ENCODE measurements around the gene FEN1.
A peak's percentile ranks its signal among the peaks of the same experiment; 100 is the strongest.

FEN1 gene, protein sequence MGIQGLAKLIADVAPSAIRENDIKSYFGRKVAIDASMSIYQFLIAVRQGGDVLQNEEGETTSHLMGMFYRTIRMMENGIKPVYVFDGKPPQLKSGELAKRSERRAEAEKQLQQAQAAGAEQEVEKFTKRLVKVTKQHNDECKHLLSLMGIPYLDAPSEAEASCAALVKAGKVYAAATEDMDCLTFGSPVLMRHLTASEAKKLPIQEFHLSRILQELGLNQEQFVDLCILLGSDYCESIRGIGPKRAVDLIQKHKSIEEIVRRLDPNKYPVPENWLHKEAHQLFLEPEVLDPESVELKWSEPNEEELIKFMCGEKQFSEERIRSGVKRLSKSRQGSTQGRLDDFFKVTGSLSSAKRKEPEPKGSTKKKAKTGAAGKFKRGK

DNA sequence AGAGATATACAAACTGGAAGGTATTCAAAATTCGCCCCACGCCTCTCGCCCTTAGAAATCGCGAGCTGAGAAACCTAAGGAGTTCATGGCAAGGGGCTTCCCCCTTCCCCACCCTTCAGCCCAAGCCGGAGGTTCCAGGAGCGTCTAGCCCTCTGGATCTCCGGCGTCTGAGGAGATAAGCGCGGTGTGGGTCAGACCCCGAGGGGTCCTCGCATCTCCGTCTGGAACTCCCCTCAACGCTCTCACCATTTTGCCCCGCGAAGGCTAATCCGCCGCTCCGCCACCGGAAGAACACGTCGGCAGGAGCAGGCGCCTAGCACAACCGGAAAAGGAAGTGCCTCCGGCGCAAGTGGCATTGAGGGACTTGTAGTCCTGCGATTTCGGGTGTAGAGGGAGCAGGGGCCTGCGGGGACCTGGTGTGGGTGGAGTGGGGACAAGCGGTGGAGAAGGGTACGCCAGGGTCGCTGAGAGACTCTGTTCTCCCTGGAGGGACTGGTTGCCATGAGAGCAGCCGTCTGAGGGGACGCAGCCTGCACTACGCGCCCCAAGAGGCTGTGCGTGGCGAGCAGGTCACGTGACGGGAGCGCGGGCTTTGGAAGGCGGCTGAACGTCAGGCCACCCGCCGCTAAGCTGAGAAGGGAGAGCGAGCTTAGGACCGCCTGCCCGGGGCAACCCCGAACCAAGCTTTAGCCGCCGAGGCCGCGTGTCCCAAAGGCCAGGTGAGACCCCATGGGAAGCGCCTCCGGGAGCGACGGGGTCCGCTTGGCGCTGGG lies at the start of gene FEN1, which contains the start of gene TMEM258:
FEN1 (plus strand) TSS at position 602 of the 773 bp plus-strand sequence. CDS start 2,451 bp downstream, outside the sequence.
TMEM258 (minus strand) TSS at position 290 of the 773 bp plus-strand sequence; CDS start at position 249, 41 bp downstream.
- DNase-seq: peak; percentile 77 to 79

DNA sequence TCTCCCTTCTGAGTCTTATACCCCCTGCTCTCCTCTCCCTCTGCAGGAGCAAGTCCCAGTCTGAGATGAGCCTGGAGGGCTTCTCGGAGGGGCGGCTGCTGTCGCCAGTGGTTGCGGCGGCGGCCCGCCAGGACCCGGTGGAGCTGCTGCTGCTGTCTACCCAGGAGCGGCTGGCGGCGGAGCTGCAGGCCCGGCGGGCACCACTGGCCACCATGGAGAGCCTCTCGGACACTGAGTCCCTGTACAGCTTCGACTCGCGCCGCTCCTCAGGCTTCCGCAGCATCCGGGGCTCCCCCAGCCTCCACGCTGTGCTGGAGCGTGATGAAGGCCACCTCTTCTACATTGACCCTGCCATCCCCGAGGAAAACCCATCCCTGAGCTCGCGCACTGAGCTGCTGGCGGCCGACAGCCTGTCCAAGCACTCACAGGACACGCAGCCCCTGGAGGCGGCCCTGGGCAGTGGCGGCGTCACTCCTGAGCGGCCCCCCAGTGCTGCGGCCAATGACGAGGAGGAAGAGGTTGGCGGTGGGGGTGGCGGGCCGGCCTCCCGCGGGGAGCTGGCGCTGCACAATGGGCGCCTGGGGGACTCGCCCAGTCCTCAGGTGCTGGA lies 49.1 kb upstream of the FEN1 start:
- DNase-seq: no peak

DNA sequence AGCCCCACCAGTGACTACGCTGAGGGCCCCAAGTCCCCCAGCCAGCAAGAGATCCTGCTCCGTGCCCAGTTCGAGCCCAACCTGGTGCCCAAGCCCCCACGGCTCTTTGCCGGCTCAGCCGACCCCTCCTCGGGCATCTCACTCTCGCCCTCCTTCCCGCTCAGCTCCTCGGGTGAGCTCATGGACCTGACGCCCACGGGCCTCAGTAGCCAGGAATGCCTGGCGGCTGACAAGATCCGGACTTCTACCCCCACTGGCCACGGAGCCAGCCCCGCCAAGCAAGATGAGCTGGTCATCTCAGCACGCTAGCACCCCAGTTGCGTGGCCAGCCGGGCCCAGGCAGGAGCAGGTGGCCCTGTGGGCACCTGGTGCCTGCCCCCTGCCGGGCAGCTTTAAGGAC lies 48.5 kb upstream of the FEN1 start:
- DNase-seq: no peak

DNA sequence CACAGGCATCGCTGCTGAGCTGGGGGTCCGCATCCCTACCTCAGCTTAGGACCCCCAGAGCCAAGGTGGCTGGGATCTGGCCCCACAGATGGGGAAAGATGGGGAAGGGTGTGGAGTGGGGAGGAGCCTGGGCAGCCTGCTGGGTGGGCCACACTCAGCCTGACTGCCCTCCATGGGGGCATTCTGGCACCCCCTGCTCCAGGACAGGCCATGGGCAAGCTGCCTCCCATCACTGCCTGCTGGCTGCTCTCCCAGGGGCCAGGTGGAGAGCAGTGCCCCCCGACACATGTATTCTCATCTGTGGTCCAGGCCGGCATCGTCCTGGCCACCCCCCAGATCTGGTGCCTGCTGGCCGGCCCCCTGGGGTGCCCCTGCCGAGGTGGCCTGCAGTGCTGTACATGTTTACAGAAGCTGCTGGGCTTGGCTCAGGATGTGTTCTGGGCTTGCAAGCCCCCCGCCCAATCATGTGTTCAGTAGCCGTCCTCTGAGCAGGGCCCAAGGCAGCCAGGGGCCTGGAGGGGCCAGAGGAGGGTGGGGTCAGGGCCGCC lies 48.0 kb upstream of the FEN1 start:
- no peak for DNase-seq

DNA sequence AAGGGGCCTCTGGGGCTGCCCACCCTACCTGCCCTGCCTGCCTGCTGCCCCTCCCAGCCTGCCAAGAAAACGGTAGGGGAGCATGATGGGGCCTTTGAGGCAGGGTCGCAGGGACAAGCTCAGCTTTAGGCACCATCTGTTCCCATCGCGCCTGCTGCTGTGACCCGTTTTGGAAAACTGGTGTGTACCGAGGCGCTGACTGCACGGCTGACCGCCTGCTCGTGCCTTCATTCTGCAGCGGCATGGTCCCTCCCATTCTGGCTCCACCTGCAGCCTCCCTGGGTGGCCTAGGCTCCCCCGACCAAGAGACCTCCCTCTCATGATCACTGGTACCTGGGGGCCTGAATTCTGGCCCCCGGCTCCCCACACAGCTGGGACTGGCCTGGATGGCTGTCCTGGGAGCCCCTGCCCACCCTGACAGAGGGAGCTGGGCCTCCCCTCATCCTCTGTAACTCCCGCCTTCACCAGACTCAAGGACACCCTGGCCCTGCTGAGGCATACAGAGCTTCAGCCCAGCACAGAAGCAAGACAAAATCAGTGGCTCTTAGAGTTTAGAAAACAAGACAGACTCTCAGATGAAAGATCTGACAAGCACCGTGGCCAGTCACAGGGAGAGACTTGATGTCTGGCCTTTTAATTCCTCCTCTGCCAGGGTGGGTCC lies 46.8 kb upstream of the FEN1 start:
- DNase-seq: no peak

DNA sequence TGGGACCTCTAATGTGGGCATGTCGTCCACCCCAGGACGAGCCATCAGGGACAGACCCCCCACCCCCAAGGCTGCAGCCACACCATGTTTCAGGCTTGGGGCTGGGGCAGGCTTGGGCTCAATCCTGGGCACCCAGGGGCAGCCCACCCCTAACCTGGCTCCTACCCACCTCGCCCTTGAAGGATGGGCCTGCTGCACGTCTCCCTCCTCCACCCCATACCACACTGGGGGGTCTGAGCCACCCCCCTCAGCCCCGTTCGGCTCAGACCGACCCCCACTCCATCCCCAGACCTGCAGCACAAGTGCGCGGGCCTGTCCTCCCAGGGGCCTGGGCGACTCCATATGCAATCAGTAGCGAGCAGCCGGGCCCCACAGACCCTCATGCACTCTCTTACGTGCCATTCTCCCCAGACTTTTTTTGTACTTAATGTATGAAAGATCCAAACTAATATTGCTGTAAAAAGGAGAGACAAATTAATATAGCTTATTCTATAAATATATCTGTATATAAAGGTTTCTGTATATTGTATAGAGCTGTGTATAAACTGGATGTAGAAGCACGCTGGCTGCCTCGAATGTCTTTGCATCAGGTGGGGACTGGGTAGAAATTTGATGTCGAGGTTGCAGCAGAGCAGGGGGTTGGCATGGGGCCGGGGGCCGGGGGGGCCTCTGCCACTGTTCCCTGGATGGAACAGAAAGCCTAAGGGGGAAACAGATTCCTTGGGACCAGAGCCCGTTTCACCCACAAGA lies 46.1 kb upstream of the FEN1 start:
- no peak for DNase-seq

DNA sequence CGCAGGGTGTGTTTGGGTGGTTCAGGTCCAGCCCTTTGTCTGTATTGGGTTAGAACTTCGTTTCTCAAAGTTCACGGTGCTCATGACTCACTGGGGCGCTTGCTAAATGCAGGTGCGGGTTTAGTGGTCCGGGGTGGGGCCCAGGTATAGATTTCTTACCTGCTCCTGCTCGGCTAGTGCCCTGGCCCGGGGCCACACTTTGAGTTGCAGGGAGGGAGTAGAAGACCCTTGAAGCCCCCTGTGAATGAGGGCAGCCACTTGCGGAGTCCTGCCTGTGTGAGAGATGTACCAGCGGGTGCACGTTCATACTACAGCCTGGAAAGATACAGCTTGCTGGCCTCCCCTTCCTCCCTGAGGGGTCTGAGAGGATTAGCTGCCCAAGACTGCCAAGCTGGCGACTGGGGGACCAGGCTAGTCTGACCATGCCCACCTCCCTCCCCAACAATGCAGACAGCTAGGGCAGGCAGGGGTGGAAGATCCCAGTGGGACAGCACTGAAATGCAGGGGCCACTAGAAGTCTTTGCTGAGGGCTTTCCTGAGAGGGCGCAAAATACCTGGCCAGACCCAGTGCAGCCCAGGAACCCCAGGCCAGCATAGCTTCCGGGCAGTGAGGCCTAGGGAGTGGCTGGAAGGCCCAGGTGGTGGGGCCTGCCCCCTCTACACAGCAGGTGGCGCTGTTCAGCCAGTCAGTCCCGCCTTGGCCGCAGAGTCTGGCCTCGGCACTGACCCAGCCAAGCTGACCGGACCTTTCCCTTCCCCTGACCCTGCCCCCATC lies 45.3 kb upstream of the FEN1 start:
- DNase-seq: no peak

DNA sequence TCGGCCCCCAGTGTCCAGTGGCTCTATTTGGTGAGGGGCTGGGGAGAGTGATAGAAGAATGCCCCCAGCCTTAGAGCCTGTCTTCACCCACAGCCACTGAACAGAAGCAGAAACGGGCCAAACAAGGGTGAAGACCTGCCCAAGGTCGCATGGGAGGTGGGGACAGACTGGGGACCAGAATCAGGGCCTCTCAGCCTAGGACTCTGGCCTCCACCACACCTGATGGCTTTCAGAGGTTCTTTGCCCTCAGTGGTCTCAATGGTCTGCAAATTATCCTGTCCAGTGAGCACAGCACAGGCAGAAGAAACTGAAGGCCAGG lies 44.8 kb upstream of the FEN1 start:
- DNase-seq: no peak

DNA sequence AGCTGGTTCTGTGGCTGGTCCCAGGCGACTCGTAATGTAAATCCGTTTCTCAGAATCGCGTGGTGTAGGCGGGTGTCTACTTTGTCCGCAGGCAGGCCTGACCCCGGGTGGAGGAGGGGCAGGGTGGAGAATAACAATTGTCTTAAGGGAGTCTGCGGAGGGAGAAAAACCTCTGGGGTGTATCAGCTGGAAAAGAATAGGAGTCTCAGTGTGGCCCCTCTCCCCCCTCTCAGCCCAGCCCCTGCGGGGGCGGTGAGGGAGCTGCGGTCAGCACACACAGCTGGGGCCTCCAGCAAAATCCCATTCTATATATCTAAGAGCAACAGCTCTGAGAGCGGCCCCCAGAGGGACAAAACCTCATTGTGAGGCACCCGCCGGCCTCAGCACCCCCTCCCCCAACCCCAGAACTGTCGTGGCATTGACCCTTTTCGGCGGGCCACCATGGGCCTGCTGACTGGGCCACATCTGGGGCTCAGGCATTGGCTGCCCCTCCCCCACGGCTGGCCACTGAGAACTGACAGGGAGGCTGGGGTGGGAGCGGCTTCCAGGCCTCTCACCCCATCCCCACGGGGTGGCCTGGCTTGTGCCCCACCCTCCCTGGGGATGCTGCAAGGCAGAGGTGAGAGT lies 43.0 kb upstream of the FEN1 start:
- no peak for DNase-seq

DNA sequence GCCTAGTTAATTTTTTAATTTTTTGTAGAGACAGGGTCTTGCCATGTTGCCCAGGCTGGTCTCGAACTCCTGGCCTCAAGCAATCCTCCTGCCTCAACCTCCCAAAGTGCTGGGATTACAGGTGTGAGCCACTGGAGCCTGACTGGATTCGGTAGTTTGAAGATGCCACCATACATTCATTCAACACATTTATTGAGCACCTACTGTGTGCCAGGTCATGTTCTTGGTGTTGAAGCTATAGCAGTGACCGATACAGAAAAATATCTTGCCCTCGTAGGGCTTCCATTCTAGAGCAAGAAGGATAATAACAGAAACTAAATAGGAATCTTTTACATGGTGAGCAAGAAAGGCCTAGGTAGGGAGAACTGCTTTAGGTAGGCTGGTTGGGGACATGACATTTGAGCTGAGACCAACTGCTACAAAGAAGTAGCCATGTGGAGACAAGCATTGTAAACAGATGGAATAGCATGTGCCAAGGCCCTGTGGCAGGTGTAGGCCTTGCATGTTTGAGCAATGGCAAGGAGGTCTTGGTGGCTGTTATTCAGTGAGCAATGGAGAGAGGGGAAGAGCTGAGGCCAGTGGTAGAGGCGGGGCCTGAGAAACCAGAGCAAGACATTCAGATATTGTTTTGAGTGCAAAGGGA lies 42.0 kb upstream of the FEN1 start:
- no peak for DNase-seq

DNA sequence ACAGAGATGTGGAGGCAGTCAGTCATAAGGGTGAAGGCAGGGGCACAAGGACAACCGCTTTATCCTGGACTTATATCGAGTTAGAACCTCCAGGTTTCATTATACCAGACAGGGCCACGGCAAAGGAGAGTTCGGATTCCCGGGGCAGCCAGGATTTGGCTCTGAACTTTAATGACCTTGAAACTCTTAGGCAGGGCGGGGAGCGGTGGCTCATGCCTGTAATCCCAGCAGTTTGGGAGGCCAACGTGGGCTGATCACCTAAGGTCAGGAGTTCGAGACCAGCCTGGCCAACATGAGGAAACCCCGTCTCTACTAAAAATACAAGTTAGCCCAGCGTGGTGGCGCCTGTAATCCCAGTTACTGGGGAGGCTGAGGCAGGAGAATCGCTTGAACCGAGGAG lies 41.3 kb upstream of the FEN1 start:
- no peak for DNase-seq

DNA sequence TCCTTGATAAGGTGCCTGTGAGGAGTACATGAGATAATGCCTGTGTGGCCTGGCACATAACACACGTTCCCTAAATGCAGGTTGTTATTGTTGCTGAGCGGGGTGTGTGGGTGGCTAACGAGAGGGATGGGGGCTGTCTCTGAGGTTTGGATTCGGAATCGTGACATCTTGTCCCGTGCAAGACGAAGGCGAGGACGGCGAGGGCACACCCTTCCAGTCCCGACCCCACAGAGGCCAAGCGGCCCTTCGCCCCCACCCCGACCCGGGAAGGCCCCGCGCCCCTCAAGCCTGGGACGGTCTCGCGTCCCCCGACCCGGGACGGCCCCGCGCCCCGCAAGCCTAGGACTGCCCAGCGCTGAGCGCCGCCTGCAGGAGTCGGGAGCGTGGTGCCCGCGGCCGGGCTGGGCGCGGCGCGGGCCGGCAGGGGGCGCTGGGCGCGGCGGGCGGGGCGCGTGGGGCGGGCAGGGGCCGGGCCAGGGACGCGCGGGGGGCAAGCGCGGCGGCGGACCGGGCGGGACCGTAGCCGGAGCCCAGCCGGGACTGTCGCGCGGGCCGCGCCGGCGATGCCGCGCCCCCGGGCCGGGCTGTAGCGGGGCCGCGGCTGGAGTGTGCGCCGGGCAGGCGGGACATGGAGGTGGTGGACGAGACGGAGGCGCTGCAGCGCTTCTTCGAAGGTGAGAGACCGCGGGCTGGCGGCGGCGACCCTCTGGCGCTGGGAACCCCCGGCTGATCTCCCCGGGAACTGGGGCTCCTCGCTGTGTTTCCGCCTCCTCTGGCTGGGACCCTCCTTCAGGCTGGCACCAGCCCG lies 40.4 kb upstream of the FEN1 start, which contains the start of gene MYRF:
MYRF (plus strand) TSS at position 520 of the 808 bp plus-strand sequence; CDS start at position 629, 109 bp downstream.
- peak; percentile 39 for DNase-seq

DNA sequence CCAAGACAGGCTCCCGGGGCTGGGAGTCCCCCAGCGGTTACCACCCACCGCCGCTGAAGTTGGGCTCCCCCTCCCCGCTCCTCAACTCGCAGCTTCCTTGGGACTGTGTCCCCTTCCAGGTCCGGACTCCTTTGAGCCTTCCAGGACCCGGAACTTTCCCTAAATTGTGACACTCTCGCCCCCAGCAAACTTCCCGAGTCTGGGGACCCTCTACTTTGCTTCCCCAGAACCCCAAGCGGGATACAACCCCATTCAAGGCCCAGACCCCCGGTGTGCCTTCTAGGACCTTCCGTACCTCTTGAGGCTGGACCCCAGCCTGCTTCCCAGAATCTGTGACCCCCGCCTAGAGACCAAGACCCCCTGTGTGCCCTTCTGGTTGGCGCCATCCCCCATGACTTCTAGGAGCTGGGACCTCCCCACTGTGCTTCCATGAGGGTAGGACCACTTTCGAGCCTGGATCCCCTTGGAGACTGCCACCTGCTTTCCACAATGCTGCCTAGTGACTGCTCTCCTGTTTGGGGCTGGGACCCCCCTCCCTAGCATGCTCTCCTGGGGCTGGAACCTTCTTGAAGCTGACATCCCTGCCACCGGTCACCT lies 39.7 kb upstream of the FEN1 start:
- DNase-seq: no peak

DNA sequence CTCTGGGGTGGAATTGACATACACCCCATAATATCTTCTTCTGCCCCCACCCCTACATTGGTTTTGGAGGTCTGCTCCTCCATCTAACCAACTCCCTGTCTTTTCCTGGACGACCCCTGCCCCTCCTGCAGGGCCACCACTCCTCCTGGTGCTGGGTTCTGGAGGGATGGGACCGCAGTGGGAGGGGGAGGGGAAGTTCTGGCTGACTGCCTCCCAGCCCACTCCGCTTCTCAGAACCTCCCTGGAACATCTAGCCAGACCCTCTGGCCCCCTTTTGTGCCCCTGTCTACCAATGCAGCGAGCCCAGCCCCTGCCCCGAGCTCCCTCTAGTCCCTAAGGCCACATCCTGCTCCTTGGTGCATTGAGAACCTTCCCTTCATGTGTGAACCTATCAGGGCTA lies 39.0 kb upstream of the FEN1 start:
- DNase-seq: no peak

DNA sequence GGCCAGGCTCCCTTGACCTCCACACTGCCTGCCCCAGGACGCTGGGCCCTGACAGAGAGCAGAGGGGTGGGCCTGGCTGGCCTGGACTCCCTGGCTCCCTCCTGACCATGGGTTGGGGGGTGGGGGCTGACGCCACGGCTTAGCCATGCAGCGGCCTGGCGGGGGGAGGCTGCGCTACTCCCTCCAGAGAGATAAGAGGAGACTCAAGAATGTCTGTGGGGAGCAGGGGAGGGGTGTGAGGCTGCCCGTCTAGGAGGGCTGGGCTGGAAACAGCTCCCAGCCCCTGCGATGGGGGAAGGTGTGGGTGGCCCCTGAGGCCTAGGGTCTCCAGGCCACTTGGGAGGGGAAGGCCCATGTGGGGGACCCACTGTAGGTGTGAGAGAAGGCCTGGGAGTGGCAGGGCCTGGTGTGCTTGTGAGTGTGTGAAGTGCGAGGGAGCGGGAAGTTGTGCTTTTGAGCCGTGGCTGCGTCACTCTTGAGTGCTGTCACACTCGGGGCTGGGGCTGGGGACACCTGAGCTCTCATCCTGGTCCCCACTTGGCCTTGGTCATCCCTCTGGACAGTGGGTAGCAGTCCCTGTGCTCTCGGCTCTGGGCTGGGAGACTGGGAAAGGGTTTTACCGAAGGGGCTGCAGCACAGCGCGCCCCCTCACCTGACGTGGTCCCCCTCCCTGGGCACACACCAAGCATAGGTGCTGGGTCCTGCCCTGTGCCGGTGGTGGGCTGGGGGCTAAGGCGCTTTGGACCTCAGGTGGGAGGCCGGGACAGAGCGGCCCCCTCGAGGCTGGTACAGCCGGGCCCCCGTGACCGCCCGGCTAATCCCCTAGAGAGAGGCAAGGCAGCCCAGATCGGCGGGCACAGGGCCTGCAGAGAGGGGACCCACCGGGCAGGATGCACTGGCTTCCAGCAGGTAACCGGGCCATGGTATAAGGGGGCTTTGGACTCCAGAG lies 37.9 kb upstream of the FEN1 start:
- DNase-seq: no peak

DNA sequence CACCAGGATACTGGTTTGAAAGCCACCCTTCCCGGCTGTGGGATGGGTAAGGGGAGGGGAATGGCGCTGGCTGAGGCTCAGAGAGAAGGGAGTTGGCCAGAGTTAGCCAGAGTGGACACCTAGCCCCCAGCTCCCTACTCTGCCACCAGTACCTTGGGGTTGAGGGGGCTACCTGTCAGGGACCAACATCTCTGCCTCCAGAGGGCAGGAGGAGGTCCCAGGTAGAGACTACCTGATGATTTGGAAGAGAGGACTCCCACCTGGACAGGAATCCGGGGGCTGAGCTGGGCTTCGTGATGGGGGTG lies 36.6 kb upstream of the FEN1 start:
- DNase-seq: no peak

DNA sequence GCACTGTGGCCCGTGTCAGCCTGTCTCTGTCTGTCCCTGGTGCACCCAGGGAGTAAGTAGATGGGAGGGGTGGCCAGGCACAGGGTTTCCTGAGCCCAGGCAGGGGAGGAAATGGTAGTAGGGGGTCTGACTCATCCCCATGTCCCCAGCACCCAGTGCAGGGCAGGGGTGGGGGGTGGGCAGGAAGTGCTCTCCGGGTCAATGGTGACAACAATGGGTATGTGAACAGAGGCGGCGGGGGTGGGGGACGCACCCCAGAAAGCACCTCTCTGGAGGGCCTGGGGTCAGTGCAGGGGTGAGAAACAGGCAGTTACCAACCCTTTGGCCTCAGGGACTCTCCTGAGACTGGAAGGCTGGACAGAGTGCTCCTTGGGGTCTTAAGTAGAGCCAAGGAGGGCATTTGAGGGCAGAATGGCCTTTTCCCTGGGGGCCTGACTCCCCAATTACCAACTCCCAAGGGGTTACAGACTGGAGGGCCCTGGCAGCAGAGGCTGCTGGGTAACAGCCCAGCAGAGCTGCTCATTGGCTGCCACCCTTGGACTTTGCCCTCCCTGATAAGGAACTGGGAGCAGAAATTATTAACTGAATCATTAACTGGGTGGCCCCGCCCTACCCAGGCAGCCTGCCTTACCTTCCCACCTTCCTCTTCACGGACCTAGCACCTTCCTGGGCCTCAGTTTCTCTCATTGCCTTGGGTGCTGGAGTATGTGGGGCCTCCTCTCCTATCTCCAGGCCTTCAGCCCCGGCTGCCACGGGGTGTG lies 36.1 kb upstream of the FEN1 start:
- no peak for DNase-seq
